ENCODE measurements around the gene SELENOT. TPM values are rescaled to one million over a fixed set of nuclear protein-coding genes. Genes with fewer than 3 reads are reported as not detected.

SELENOT gene
- total RNA-seq, 1 experiment from 2014 or later = 81.6 TPM

DNA sequence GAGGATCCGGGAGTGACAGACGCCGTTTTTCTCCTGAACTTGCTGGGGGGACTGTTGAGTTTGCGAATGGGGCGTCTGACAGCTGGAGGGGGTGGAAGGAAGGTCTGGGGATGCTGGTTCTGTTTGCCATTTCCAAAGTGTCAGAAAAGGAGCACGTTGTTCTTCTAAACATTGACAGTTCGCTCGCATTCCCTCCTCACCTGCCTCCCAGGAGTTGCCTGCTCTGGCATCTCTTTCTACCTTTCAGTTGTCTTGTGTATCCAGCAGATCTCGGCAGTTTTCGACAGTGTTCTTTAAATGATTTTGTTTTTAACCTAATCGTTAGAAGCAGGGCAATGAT, 829 bp downstream of the SELENOT start:
- CTCF ChIA-PET = no interaction called here
- Histone ChIP-seq H3K79me2 (ENCODE audit: insufficient read depth, low read length) (peaks cover 93% of the 10 kb centered on the region), H2AFZ (ENCODE audit: low read depth, low read length, poor library complexity, severe bottlenecking) (no peak overlapping the region), H3K9me3 (ENCODE audit: control insufficient read depth in 1 of 2, insufficient read depth in 1 of 2, low read depth in 1 of 2, low read length in 2 of 2) (no peaks in the 10 kb centered on the region), H3K4me2 (ENCODE audit: low read length) (peak overlapping the region; percentile 85), H4K20me1 (ENCODE audit: insufficient read depth) (0 out of 2 replicates have a peak, but pooled peaks cover 3% of the 10 kb centered on the region), H3K9ac (ENCODE audit: low read length) (peak overlapping the region; percentile 80), H3K36me3 (ENCODE audit: control insufficient read depth in 1 of 2, insufficient read depth in 2 of 2, low read length in 2 of 2) (0 out of 4 replicates have a peak, but pooled peaks cover 0 to 5% of the 10 kb centered on the region in 2 experiments), H3K4me3 (replicated peaks in 1 of 2; ENCODE audit: low read depth in 1 of 2, low read length in 2 of 2) (peak overlapping the region; percentile 91), H3K27ac (ENCODE audit: low read depth, low read length) (peak overlapping the region; percentile 90), H3K27me3 (ENCODE audit: insufficient read depth, low read length) (no peaks in the 10 kb centered on the region), H3K4me1 (ENCODE audit: control insufficient read depth in 1 of 2, insufficient read depth in 2 of 2, low read length in 2 of 2) (peaks cover 15 to 34% of the 10 kb centered on the region in 2 experiments), H3K9me2 (ENCODE audit: insufficient read depth) (no peaks in the 10 kb centered on the region)
- RAD21 ChIA-PET (ENCODE audit: low non-redundant PET in 1 of 2, low total read pairs in 2 of 2, uncharacterized antibody in 2 of 2, unreplicated experiment in 2 of 2) = no interaction called here
- intact Hi-C loops (cut with micrococcal nuclease) = loop anchor here (5.0 kb wide), 2 partner anchors 57 to 158 kb away; partner anchors contain the start of genes EIF2A, SERP1 and SIAH2
- DNase-seq (ENCODE audit: low read depth, low spot score) (no peak), ATAC-seq (no peak)
- TF ChIP-seq, protein P1, sequence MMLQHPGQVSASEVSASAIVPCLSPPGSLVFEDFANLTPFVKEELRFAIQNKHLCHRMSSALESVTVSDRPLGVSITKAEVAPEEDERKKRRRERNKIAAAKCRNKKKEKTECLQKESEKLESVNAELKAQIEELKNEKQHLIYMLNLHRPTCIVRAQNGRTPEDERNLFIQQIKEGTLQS (IDR thresholded peaks at IDR 0.05) = no peak
- no peak for TF ChIP-seq TCF7L2 (IDR thresholded peaks at IDR 0.05; ENCODE audit: borderline replicate concordance, extremely low read depth, insufficient read depth, insufficient read length)
- TF ChIP-seq RAD21 (IDR thresholded peaks at IDR 0.05; ENCODE audit: low read depth) = no peak
- no peak for TF ChIP-seq EGR1 (IDR thresholded peaks at IDR 0.05; ENCODE audit: low read depth)
- no peak for TF ChIP-seq ELF1 (IDR thresholded peaks at IDR 0.05; ENCODE audit: borderline replicate concordance, low read depth)
- TF ChIP-seq CEBPB (IDR thresholded peaks at IDR 0.05; ENCODE audit: low read depth) = no peak
- no peak for TF ChIP-seq CBX3 (IDR thresholded peaks at IDR 0.05; ENCODE audit: low read depth)
- TF ChIP-seq, protein P2, sequence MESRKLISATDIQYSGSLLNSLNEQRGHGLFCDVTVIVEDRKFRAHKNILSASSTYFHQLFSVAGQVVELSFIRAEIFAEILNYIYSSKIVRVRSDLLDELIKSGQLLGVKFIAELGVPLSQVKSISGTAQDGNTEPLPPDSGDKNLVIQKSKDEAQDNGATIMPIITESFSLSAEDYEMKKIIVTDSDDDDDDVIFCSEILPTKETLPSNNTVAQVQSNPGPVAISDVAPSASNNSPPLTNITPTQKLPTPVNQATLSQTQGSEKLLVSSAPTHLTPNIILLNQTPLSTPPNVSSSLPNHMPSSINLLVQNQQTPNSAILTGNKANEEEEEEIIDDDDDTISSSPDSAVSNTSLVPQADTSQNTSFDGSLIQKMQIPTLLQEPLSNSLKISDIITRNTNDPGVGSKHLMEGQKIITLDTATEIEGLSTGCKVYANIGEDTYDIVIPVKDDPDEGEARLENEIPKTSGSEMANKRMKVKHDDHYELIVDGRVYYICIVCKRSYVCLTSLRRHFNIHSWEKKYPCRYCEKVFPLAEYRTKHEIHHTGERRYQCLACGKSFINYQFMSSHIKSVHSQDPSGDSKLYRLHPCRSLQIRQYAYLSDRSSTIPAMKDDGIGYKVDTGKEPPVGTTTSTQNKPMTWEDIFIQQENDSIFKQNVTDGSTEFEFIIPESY (IDR thresholded peaks at IDR 0.05; ENCODE audit: extremely low read depth, insufficient replicate concordance, low read length) = no peak
- TF ChIP-seq, protein P3, sequence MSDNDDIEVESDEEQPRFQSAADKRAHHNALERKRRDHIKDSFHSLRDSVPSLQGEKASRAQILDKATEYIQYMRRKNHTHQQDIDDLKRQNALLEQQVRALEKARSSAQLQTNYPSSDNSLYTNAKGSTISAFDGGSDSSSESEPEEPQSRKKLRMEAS (IDR thresholded peaks at IDR 0.05) = peak; percentile 34; the same call in 1 of the 2 replicates
- BruUV-seq (replicated peaks) = no TSS peak
- POLR2A ChIA-PET = interaction anchor here (2.0 kb wide), 1 partner anchor 30 kb away, joined by 6 read pairs; no protein-coding TSS in a partner anchor
